Stimulated activated naive CD8-positive, alpha-beta T cell treated with anti-CD3 and anti-CD28 coated beads, Interleukin-15, amount 100 ng/mL, for 72 hours (primary cell): ENCODE results near the gene ARFIP2.
"Not testable (repeated sequence)": the region's sequence is repeated elsewhere in the genome, so short reads cannot be mapped to it uniquely, and the experiment has no call there.

ENCODE experiments used
- ATAC-seq: fragments of 150-1000 bp; cut with Tn5 transposase; 2 replicates; pipeline ENCODE4 v1.10.0; 2021; ENCODE audit warnings: mild to moderate bottlenecking, moderate library complexity
- DNase-seq, 2 donors: peaks; one replicate each; pipeline ENCODE4 v3.0.0; 2021 to 2022
- H3K27ac Mint-ChIP-seq, 2 donors: one replicate each; pipeline ENCODE4 v1.8.0; 2022; ENCODE audit warnings: mild to moderate bottlenecking in 2 of 2, mixed read lengths in 2 of 2, moderate library complexity in 2 of 2
- H3K27me3 Mint-ChIP-seq: one replicate; pipeline ENCODE4 v1.8.0; 2022; ENCODE audit warnings: mixed read lengths
- H3K4me1 Mint-ChIP-seq: one replicate; pipeline ENCODE4 v1.8.0; 2022; ENCODE audit warnings: mild to moderate bottlenecking, mixed read lengths
- H3K4me3 Mint-ChIP-seq, 2 donors: one replicate each; pipeline ENCODE4 v1.8.0; 2022; ENCODE audit warnings: mild to moderate bottlenecking in 2 of 2, mixed read lengths in 2 of 2, moderate library complexity in 1 of 2
- H3K9me3 Mint-ChIP-seq, 2 donors: one replicate each; pipeline ENCODE4 v1.8.0; 2022; ENCODE audit warnings: mixed read lengths in 2 of 2

The ARFIP2 gene, protein sequence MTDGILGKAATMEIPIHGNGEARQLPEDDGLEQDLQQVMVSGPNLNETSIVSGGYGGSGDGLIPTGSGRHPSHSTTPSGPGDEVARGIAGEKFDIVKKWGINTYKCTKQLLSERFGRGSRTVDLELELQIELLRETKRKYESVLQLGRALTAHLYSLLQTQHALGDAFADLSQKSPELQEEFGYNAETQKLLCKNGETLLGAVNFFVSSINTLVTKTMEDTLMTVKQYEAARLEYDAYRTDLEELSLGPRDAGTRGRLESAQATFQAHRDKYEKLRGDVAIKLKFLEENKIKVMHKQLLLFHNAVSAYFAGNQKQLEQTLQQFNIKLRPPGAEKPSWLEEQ

DNA sequence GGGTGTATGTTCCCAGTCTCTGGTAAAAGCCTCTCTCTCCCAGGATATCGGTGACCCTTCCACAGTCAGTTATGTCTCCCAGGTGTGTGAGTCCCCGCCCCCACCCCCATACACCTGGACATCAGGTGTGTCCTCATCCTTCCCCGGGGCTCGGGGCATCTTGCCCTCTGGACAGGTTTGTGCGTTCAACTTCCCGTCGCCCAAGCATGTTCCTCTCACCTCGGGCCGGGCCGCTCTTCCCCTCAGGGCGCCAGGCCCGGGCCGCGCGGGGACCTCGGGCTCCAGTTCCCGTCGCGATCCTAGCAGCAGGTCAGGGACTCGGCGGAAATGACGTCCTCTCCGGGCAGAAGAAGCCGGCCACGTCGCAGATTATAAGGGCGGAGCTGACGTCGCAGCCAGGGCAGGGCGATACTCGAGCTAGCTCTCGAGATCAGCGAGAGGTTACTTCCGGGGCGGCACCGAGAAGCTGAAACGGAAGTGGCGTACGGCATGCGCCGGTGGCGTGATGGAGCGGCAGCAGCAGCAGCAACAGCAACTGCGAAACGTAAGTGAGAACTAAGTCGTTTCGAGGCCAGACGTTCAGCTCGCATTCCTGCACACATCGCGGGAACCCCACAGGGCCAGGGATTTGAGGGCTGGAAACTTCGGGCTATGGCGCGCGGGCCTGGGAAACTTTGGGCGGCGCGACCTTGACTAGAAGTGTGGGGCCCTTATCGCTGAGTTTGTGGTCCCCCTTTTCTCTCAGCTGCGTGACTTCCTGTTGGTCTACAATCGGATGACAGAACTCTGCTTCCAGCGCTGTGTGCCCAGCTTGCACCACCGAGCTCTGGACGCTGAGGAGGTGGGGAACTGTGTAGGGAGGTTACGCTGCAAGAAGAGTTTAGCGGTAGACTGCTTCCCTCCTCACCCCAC lies at the start of gene ARFIP2, which contains the start of gene TIMM10B:
TSS of gene ARFIP2 (minus strand) at position 320 of the 912 bp plus-strand sequence. CDS start 910 bp downstream, outside the sequence.
TSS of gene TIMM10B (plus strand) at position 490 of the 912 bp plus-strand sequence. CDS start at position 506, 16 bp downstream.
- Mint-ChIP-seq H3K9me3 (no peaks in the 10 kb centered on the region), H3K4me1 (peaks cover 41% of the 10 kb centered on the region), H3K27ac (peak within 1 kb of the TSS; percentile 97 to 98), H3K4me3 (peak within 1 kb of the TSS; percentile 90 to 93), H3K27me3 (no peaks in the 10 kb centered on the region)
- ATAC-seq (peak; percentile 99), DNase-seq (peak; percentile 92 to 97)

DNA sequence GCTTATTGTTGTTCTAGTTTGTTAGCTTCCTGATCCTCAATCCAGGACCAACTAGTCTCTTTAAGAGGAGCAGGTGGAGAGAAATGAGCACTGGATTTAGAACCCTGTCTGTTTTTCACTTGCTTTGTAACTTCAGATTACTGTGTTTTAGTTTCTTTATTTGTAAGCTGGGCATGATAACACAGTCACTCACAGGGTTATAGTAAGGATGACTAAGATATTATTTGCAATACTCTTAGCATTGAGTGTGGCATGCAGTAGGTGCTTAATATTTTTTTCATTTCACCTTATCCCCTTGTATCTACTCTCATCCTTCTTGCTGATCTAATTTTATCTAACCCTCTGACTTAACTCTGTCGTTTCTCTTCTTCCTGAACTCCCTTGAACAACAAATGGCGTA lies 49.7 kb upstream of the ARFIP2 start:
- Mint-ChIP-seq H3K27me3 (no peaks in the 10 kb centered on the region), H3K27ac (no peak overlapping the region), H3K4me3 (no peak overlapping the region), H3K9me3 (no peaks in the 10 kb centered on the region), H3K4me1 (peaks cover 18% of the 10 kb centered on the region)
- ATAC-seq (no peak), DNase-seq (no peak)

DNA sequence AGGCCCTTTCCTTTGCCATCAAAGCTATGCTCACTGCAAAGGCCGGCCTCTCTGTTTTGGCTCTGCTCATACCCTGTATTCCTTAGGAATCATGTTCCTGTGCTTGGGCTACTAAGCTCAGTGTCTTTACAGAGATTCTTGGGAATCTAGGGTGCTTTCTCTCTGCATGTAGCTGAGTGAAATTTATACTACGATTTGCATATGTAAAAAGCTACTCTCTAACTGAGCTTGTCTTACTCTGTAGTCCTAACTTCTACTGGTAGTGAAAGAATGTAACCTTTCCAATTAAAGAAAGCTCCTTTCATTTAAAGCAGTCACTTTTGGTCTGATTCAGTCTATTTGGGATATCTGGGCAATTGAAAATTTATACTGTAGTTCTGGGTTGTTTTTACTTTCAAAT lies 48.1 kb upstream of the ARFIP2 start:
- DNase-seq (no peak), ATAC-seq (no peak)
- Mint-ChIP-seq H3K27ac (peak overlapping the region in 1 of 2 donors; percentile 48), H3K4me3 (no peak overlapping the region), H3K27me3 (no peaks in the 10 kb centered on the region), H3K4me1 (peaks cover 34% of the 10 kb centered on the region), H3K9me3 (no peaks in the 10 kb centered on the region)

DNA sequence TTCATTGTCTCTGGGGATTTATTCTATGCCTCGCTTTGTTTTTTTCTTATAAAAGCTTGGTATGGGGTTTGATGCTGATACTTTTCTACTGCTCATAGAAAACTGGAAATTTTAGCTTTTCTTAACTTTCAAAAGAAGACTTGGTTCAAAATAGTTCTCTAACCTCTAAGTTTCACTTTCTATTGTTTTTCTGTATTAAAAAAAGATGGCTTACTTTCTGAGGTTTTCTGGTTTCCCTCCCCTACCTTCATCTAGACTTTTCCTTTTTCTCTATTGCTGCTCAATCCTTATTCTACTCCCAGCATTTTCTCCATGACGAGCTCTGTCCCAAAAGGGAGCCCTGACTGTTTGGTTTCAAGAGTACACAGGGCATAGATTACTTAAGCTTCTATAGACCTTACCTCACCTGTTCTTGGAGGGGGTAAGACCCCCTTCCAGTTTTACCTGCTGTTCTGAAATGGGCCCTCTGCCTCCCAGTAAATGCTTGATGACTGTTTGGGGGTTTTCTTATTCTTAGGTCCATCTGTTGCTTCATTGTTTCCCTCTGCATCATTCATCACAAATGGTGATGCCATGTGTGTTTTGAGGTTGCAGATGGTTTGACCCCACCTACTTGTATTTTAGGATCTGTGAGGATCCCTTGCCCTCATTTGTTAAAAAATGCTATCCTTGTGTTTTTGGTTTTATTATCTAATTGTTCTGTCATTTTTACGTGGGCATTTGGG lies 45.4 kb upstream of the ARFIP2 start:
- peaks cover 45% of the 10 kb centered on the region for H3K4me1 Mint-ChIP-seq
- ATAC-seq, result peak; percentile 70
- H3K27ac Mint-ChIP-seq, result peak overlapping the region; percentile 95 to 97
- no peaks in the 10 kb centered on the region for H3K9me3 Mint-ChIP-seq
- H3K4me3 Mint-ChIP-seq, result peak overlapping the region; percentile 70 to 84
- DNase-seq, result no peak
- H3K27me3 Mint-ChIP-seq, result no peaks in the 10 kb centered on the region

DNA sequence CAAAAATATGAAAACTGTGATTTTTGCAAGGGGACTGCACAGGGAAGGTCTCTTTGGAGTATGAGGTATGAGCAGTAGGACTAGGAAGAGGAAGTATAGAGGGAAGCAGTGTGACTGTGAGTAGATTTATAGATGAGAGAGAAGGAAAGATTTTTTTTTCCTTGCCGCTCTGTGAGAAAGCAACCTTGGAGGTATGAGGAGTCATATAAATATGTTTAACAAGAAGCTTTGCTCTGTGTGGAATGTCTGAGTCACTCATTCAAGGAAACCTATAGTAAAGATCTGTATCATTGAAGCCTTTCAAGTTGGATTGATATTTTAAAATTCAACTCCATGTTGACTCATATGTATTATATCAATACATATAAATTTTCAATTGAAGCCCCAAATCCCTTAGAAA lies 42.1 kb upstream of the ARFIP2 start:
- peak; percentile 60 for ATAC-seq
- Mint-ChIP-seq H3K27ac (no peak overlapping the region), H3K4me1 (peaks cover 45% of the 10 kb centered on the region), H3K27me3 (no peaks in the 10 kb centered on the region), H3K4me3 (no peak overlapping the region), H3K9me3 (no peaks in the 10 kb centered on the region)
- DNase-seq, result no peak

DNA sequence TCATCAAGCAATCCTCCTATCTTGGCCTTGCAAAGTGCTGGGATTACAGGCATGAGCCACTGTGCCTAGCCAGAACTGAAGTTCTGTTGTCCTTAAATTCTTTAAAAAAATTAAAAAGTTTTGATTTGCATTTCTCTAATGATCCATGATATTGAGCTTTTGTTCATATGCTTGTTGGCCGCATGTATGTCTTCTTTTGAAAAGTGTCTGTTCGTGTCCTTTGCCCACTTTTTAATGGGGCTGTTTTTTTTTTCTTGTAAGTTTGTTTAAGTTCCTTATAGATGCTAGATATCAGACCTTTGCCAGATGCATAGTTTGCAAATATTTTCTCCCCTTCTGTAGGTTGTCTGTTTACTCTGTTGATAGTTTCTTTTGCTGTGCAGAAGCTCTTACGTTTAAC lies 40.8 kb upstream of the ARFIP2 start:
- ATAC-seq, H3K9me3 Mint-ChIP-seq, H3K27me3 Mint-ChIP-seq, H3K27ac Mint-ChIP-seq, H3K4me3 Mint-ChIP-seq, DNase-seq: not testable (repeated sequence)
- peaks cover 38% of the 10 kb centered on the region for H3K4me1 Mint-ChIP-seq

DNA sequence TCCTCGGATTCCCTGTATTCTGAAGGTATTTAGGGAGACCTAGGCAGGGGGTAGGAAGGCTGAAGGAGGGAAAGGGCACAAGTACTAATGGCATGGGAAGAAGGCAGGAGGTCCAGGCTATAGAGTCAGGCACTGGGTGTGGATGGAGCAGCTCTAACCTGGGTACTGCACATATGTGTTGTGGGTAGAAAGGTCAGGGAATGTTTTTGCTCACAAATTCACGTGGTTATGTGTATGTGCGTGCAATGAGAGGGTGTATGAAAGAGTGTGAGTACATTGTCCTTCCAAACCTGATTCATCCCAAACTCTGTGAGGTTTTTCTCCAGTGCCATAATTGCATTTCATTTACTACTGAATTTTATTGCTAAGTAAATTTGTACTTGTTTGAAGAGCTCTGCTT lies 39.1 kb upstream of the ARFIP2 start:
- ATAC-seq (no peak), DNase-seq (no peak)
- Mint-ChIP-seq H3K9me3 (no peaks in the 10 kb centered on the region), H3K4me1 (peaks cover 21% of the 10 kb centered on the region), H3K4me3 (no peak overlapping the region), H3K27me3 (no peaks in the 10 kb centered on the region), H3K27ac (no peak overlapping the region)

DNA sequence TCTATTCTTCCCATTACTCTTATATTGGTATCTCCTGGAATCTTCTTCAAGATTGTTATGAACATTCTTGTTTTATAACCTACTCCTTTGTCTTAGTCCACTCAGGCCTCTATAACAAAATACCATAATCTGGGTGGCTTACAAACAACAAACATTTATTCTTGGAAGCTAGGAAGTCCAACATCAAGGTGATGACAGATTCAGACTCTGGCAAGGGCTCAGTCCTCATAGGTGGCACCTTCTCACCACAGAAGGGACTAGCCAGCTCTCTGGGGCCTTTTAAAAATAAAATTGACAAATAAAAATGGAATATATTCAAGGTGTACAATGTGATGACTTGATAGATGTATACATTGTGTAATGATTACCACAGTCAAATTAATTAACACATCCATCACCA lies 35.7 kb upstream of the ARFIP2 start:
- DNase-seq (no peak), ATAC-seq (no peak)
- Mint-ChIP-seq H3K27ac (peak overlapping the region in 1 of 2 donors; percentile 20), H3K4me3 (no peak overlapping the region), H3K4me1 (no peaks in the 10 kb centered on the region), H3K9me3 (no peaks in the 10 kb centered on the region), H3K27me3 (no peaks in the 10 kb centered on the region)

DNA sequence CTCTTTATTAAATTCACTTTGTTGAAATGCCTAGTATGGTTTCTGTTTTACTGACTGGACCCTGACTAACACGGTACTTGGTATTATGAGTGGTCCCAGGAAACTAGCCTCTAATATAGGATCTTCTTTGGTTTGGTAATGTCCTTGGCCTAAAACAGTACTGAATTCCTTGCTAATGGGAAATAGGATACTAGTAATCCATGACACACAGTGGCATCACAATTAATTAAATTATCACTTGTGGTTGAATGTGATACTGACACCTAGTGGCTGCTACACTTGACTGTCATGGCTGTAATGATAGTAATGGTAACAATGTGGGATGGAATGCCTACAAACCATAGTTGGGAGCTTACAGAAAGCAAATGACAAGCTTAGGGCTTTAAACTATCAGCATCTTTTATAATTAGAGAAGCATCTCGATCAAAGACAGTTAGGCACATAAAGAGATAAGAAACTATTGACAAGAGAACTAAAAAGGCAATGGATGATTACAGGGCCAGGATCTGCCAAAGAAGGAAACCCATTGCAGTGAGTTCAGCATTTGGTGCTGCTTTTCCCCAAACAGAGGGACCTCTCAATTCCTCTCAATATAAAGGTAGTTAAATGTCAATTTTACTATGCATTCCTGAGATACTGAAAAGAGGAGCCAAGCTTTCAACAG lies 24.6 kb upstream of the ARFIP2 start:
- Mint-ChIP-seq H3K4me3 (no peak overlapping the region), H3K9me3 (no peaks in the 10 kb centered on the region), H3K4me1 (no peaks in the 10 kb centered on the region), H3K27ac (no peak overlapping the region), H3K27me3 (no peaks in the 10 kb centered on the region)
- peak; percentile 69 for ATAC-seq
- no peak for DNase-seq

DNA sequence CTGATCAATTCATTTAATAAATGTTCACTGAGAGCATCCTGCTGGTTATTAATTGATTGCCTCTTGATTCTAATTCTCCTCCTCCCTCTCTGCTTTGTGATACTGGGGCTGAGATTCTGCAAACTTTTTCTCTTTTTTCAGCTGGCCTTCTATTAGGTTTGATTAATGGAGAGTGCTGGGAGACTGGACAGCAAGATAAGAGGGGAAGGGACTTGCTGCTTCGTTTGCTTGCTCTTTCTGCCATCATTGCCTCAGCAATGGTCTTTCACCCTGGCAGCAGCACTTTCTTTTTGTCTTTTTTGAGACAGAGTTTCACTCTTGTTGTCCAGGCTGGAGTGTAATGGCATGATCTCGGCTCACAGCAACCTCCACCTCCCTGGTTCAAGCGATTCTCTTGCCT lies 23.0 kb upstream of the ARFIP2 start:
- H3K27ac Mint-ChIP-seq, result no peak overlapping the region
- no peaks in the 10 kb centered on the region for H3K9me3 Mint-ChIP-seq
- no peaks in the 10 kb centered on the region for H3K27me3 Mint-ChIP-seq
- no peak overlapping the region for H3K4me3 Mint-ChIP-seq
- no peaks in the 10 kb centered on the region for H3K4me1 Mint-ChIP-seq
- ATAC-seq, result no peak
- DNase-seq, result no peak

DNA sequence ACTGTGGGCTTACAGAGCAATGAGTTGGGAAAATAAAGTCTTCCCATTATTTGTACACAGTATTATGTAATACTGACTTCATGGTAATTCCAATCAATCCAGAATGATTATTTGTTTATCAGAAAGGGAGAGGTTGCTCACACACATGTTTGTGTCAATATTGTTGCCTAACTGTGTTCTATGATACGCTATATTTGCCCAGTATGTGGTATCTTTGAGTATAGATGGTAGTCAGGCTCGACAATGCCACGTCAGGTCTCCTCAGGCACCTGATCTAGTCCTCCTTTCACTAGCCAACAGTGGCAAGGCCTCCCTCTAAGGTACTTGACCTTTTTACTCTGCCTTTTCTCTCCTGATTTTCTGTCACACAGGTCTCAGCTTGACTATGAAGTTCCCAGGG lies 21.3 kb upstream of the ARFIP2 start:
- no peak overlapping the region for H3K27ac Mint-ChIP-seq
- H3K27me3 Mint-ChIP-seq, result no peaks in the 10 kb centered on the region
- H3K9me3 Mint-ChIP-seq, result no peaks in the 10 kb centered on the region
- H3K4me1 Mint-ChIP-seq, result no peaks in the 10 kb centered on the region
- H3K4me3 Mint-ChIP-seq, result no peak overlapping the region
- ATAC-seq (no peak), DNase-seq (no peak)

DNA sequence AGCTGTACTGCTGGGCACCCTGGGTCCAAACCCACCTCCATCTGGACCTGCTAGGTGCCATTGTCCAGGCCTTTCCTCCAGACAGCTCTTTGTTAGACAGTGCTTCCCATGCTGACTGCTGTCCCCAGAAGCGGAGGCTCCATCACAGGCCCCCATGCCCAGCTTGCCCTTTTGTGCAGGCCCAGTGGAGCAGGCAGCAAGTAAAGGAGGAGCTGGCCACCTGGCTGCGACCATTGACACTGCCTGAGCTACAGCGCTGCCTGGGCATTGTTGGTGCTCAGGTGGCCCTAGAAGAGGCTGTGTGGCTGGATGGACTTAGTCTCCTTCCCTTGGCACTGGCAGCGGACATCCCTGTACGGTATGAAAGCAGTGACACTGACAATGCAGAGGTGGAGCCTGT lies 17.4 kb upstream of the ARFIP2 start:
- H3K27me3 Mint-ChIP-seq, result no peaks in the 10 kb centered on the region
- DNase-seq, result no peak
- no peaks in the 10 kb centered on the region for H3K9me3 Mint-ChIP-seq
- H3K4me1 Mint-ChIP-seq, result peaks cover 6% of the 10 kb centered on the region
- ATAC-seq, result no peak
- no peak overlapping the region for H3K4me3 Mint-ChIP-seq
- peak overlapping the region in 1 of 2 donors; percentile 31 for H3K27ac Mint-ChIP-seq

DNA sequence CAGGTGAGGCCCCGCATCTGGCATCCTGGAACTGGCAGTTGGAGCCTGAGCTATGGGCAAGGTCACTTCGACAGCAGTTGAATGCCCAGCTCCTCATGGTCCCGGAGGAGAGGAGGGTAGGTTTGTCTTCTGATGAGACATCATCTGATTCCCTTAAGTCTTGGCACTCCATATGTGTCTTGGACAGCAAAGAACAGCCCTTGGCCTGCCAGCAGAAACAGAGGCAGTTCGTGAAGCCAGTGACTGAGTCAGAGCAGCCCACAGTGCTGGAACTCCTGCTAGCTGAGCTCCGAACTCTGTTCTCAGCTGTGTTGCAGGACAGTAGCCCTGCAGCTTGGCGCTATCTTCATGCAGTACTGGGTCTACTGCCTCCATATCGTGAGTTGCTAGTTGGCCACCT lies 17.0 kb upstream of the ARFIP2 start:
- no peak overlapping the region for H3K4me3 Mint-ChIP-seq
- H3K4me1 Mint-ChIP-seq, result peaks cover 6% of the 10 kb centered on the region
- DNase-seq (no peak), ATAC-seq (no peak)
- H3K27me3 Mint-ChIP-seq, result no peaks in the 10 kb centered on the region
- no peak overlapping the region for H3K27ac Mint-ChIP-seq
- H3K9me3 Mint-ChIP-seq, result no peaks in the 10 kb centered on the region

DNA sequence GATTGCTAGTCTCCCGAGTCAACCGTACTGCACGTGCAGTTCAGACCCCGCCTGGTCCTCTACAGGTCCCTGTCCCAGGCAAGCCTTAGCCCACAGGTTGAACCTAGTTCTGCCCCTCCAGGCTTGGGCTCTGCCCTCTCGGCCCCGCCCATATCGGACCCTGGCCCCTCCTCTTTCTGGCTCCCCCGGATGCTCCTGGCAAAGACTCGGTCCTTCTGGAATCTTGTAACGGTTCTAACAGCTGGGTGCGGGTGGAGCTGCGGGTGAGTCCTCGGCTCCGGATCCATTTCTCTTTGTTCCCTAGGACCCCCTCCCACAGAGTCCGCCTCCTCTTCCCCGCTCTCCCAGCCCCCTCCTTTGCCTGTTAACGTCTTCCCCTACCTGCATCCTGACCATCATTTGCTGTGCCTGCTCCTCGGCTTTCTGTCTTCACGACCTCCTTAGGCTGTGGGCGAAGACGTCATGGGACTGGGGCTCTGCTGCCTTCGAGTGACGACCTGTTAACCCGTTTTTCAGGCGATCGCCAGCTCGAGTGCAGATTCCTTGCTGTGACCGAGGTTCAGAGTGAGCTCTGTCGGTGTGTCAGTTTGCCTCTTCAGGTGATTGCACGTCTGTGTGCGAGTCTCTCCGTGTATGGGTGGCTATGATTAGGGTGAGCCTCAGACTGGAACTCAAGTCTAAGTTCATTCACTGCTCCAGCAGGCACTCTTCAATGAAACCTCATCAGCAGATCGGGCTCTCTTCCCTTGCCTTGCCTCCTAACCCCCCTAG lies 16.1 kb upstream of the ARFIP2 start, which contains the start of gene DNHD1:
TSS of gene DNHD1 (plus strand) at position 212 of the 771 bp plus-strand sequence. CDS start 936 bp downstream, outside the sequence.
- Mint-ChIP-seq H3K4me1 (peaks cover 6% of the 10 kb centered on the region), H3K27ac (no peak within 1 kb of the TSS), H3K27me3 (no peaks in the 10 kb centered on the region), H3K4me3 (no peak within 1 kb of the TSS), H3K9me3 (no peaks in the 10 kb centered on the region)
- DNase-seq, result no peak
- no peak for ATAC-seq
